Effector memory CD4-positive, alpha-beta T cell (primary cell): ENCODE data around the gene ING5.

Source experiments
- DNase-seq, 3 donors: peaks; one replicate each; pipeline ENCODE4 v3.0.0-alpha.2; 2020
- H3K27ac ChIP-seq: 2 replicates; pipeline ENCODE4 v1.7.0; 2013; ENCODE audit warnings: mild to moderate bottlenecking, low read length, moderate library complexity; ENCODE audit not compliant: insufficient read depth, poor library complexity, severe bottlenecking
- H3K27me3 ChIP-seq: replicated peaks from 2 replicates; pipeline ENCODE4 v1.7.0; 2013; ENCODE audit warnings: mild to moderate bottlenecking, low read length; ENCODE audit not compliant: insufficient read depth, control insufficient read depth, poor library complexity, severe bottlenecking
- H3K36me3 ChIP-seq: 2 replicates; pipeline ENCODE4 v1.7.0; 2013; ENCODE audit warnings: mild to moderate bottlenecking, low read length, moderate library complexity; ENCODE audit not compliant: control insufficient read depth, insufficient read depth
- H3K4me1 ChIP-seq: 2 replicates; pipeline ENCODE4 v1.7.0; 2013; ENCODE audit warnings: low read length, mild to moderate bottlenecking; ENCODE audit not compliant: control insufficient read depth, insufficient read depth, poor library complexity, severe bottlenecking
- H3K4me3 ChIP-seq: 2 replicates; pipeline ENCODE4 v1.7.0; 2013; ENCODE audit warnings: low read length, low read depth, mild to moderate bottlenecking; ENCODE audit not compliant: insufficient read depth, poor library complexity, severe bottlenecking
- H3K9me3 ChIP-seq: 2 replicates; pipeline ENCODE4 v1.7.0; 2013; ENCODE audit warnings: mild to moderate bottlenecking, low read length, moderate library complexity; ENCODE audit not compliant: control insufficient read depth

The ING5 gene

DNA sequence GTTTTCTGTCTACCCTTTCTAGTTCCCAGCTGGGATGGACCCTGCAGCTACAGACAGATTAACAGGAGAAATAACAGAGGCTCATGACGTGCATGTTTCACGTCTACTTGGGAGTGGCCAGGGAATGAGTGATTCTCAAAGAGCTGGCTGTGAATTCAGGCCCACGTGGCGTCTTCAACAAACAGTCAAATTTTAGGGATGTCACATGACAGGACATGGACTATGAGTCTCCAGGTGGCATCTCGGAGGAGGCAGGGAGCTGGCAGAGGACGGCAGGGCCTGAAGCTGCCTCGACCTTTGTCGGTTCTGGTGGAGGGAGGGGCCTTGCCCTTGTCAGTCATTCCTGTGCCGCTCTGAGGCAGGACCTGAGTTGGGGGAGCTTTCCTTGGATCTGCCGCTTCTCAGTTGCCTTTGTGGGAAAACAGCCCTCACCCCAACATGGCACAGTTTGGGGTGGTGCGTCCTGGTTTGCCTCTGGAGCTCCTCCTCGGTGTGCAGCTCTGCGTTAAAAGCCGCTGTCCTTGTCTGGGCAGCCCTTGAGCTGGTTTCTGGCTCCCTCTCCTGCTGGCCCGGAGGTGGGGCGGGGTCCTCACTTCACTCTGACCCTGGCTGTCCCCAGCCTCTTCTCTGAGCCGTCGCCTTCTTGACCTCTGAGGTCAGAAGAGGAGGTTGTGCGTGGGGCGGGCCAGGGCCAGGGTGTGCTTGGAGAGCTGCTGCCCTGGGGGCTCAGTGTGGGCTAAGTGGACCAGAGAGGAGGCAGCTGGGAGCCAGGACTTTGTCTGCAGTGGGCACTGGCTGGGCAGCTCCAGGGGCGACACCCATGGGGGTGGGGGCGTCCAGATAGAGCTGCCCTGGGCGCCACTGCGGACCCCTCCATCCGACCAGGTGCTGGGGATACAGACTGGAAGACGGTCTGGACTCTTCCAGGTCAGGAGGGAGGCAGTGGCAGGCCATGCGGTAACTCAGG is 62.7 kb downstream of the ING5 start:
- no peaks in the 10 kb centered on the region for H3K9me3 ChIP-seq
- H3K27me3 ChIP-seq: no peaks in the 10 kb centered on the region
- no peak for DNase-seq
- no peak overlapping the region for H3K4me3 ChIP-seq
- H3K27ac ChIP-seq: peak overlapping the region; percentile 63
- no peaks in the 10 kb centered on the region for H3K36me3 ChIP-seq
- H3K4me1 ChIP-seq: peaks cover 10% of the 10 kb centered on the region

GRCh38 chr2:241767464-241768250 is 65.8 kb downstream of the ING5 start:
- H3K9me3 ChIP-seq: no peaks in the 10 kb centered on the region
- no peaks in the 10 kb centered on the region for H3K36me3 ChIP-seq
- no peak for DNase-seq
- H3K4me1 ChIP-seq: peaks cover 13% of the 10 kb centered on the region
- H3K27ac ChIP-seq: no peak overlapping the region
- H3K27me3 ChIP-seq: no peaks in the 10 kb centered on the region
- H3K4me3 ChIP-seq: no peak overlapping the region

DNA sequence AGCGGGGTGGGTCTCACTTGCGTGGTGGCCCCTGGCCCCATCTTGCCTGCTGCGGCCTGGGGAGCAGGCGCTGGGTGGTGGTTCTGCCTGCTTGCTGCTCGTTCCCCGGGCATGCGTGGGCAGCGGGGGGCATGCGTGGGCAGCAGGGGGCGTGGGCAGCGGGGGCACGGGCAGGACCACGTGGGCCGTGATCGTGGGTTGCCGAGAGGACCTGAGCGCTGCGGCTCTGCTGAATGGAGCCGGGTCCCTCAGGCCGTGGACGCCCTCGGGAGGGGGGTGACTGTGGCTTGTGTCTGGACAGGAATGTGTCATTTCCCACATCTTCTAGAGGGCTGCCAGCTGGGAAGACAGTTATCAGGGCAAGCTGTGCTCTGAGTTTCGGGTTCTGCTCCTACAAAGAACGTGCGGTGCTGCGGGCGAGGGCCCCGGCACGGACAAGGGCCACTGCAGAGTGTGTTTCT is 66.4 kb downstream of the ING5 start:
- H3K36me3 ChIP-seq: no peaks in the 10 kb centered on the region
- no peaks in the 10 kb centered on the region for H3K27me3 ChIP-seq
- peaks cover 17% of the 10 kb centered on the region for H3K4me1 ChIP-seq
- no peak overlapping the region for H3K4me3 ChIP-seq
- H3K9me3 ChIP-seq: no peaks in the 10 kb centered on the region
- DNase-seq: no peak
- no peak overlapping the region for H3K27ac ChIP-seq

- Histone ChIP-seq H3K36me3 (no peaks in the 10 kb centered on the region), H3K9me3 (no peaks in the 10 kb centered on the region), H3K27me3 (no peaks in the 10 kb centered on the region), H3K27ac (no peak overlapping the region), H3K4me3 (no peak overlapping the region), H3K4me1 (peaks cover 17% of the 10 kb centered on the region)
- DNase-seq: no peak
Observed at GRCh38 chr2:241768850-241769249, 67.0 kb downstream of the ING5 start.

GRCh38 chr2:241769819-241770184 is 68.0 kb downstream of the ING5 start:
- H3K27ac ChIP-seq: no peak overlapping the region
- H3K4me1 ChIP-seq: peaks cover 7% of the 10 kb centered on the region
- DNase-seq: no peak
- H3K36me3 ChIP-seq: no peaks in the 10 kb centered on the region
- no peaks in the 10 kb centered on the region for H3K9me3 ChIP-seq
- H3K27me3 ChIP-seq: no peaks in the 10 kb centered on the region
- no peak overlapping the region for H3K4me3 ChIP-seq

- no peak overlapping the region for H3K4me3 ChIP-seq
- DNase-seq: no peak
- peaks cover 6% of the 10 kb centered on the region for H3K4me1 ChIP-seq
- no peaks in the 10 kb centered on the region for H3K27me3 ChIP-seq
- no peaks in the 10 kb centered on the region for H3K36me3 ChIP-seq
- H3K27ac ChIP-seq: no peak overlapping the region
- no peaks in the 10 kb centered on the region for H3K9me3 ChIP-seq
Observed at GRCh38 chr2:241770185-241770935, 68.5 kb downstream of the ING5 start.

DNA sequence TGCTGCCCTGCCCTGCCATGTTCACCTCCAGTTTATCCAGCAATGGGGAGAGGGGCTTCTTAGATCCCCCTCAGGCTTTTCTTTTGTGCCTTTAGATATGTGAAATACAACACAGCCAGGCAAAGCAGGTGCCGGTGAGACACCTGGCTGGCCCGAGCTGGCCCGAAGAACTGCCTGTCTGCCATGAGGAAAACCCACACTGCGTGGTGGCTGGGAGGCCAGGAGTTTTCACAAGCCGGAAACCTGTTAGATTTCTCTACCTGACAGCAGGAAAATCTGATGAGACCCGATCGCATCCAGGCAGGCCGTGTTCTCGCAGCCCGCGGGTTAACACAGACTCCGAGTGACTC is 69.1 kb downstream of the ING5 start:
- no peaks in the 10 kb centered on the region for H3K27me3 ChIP-seq
- H3K36me3 ChIP-seq: no peaks in the 10 kb centered on the region
- no peaks in the 10 kb centered on the region for H3K9me3 ChIP-seq
- H3K4me1 ChIP-seq: peaks cover 6% of the 10 kb centered on the region
- no peak overlapping the region for H3K27ac ChIP-seq
- no peak for DNase-seq
- no peak overlapping the region for H3K4me3 ChIP-seq

- no peak for DNase-seq
- H3K9me3 ChIP-seq: no peaks in the 10 kb centered on the region
- no peaks in the 10 kb centered on the region for H3K36me3 ChIP-seq
- no peaks in the 10 kb centered on the region for H3K27me3 ChIP-seq
- no peak overlapping the region for H3K4me3 ChIP-seq
- peaks cover 6% of the 10 kb centered on the region for H3K4me1 ChIP-seq
- H3K27ac ChIP-seq: no peak overlapping the region
Observed at GRCh38 chr2:241771286-241772062, 69.6 kb downstream of the ING5 start.

- peak in 1 of 3 donors; percentile 25 for DNase-seq
- Histone ChIP-seq H3K4me1 (peaks cover 6% of the 10 kb centered on the region), H3K4me3 (no peak overlapping the region), H3K9me3 (no peaks in the 10 kb centered on the region), H3K27ac (no peak overlapping the region), H3K27me3 (no peaks in the 10 kb centered on the region), H3K36me3 (no peaks in the 10 kb centered on the region)
Observed at GRCh38 chr2:241772063-241772499, 70.2 kb downstream of the ING5 start.
